Heart right ventricle (tissue), 16 donors: ENCODE results near the gene CAMLG. TPM values are rescaled to one million over a fixed set of nuclear protein-coding genes. Genes with fewer than 3 reads are reported as not detected.

Experiments used
- ATAC-seq, 8 donors: fragments of 200-7000 bp; cut with Tn5 transposase; one replicate each; pipeline ENCODE4 v1.9.1; 2020; ENCODE audit warnings: mild to moderate bottlenecking in 8 of 8, moderate library complexity in 8 of 8, moderate number of reproducible peaks in 1 of 8
- DNase-seq, 2 donors: peaks; one replicate each; pipeline ENCODE4 v3.0.0-alpha.2; 2020
- H3K27ac ChIP-seq, 10 donors: fragments of 200-600 bp; sonication (generic) in 2 of 10; one replicate each; pipeline versions ENCODE4 v1.5.0 to v1.8.0; 2020 to 2022; ENCODE audit warnings: mild to moderate bottlenecking in 3 of 10
- H3K27me3 ChIP-seq, 7 donors: fragments of 200-600 bp; one replicate each; pipeline ENCODE4 v1.8.0; 2021 to 2022; ENCODE audit warnings: mild to moderate bottlenecking in 2 of 7
- H3K36me3 ChIP-seq, 9 donors: fragments of 200-600 bp; sonication (generic) in 1 of 9; one replicate each; pipeline versions ENCODE4 v1.5.0 to v1.8.0; 2020 to 2022; ENCODE audit warnings: mild to moderate bottlenecking in 2 of 9
- H3K4me1 ChIP-seq, 9 donors: fragments of 200-600 bp; sonication (generic) in 1 of 9; one replicate each; pipeline versions ENCODE4 v1.5.0 to v1.8.0; 2020 to 2022; ENCODE audit warnings: mild to moderate bottlenecking in 4 of 9
- H3K4me3 ChIP-seq, 10 donors: fragments of 200-600 bp; sonication (generic) in 2 of 10; one replicate each; pipeline versions ENCODE4 v1.5.0 to v1.8.0; 2020 to 2022; ENCODE audit warnings: mild to moderate bottlenecking in 7 of 10, moderate library complexity in 2 of 10
- H3K9me3 ChIP-seq, 11 donors: fragments of 200-600 bp in 10 of 11; sonication (generic) in 2 of 11; one replicate each; pipeline versions ENCODE4 v1.5.0 to v1.8.0; 2013 to 2022; ENCODE audit warnings: mild to moderate bottlenecking in 2 of 11, control low read depth in 1 of 11, moderate library complexity in 1 of 11
- WGBS, 2 donors: extraction: QIAGEN DNeasy Blood & Tissue Kit; methylation state at CpG; one replicate each; pipeline ENCODE4 v1.1.7; 2013; ENCODE audit warnings: inconsistent platforms in 1 of 2; 5-methylcytosine and 5-hydroxymethylcytosine counted together
- intact Hi-C, 10 donors: fragments of 100-400 bp; cut with DNase I; formaldehyde crosslinking; loops; one replicate each; pipeline versions ENCODE4 v1.11.1 to v1.14.2; 2022
- polyA plus RNA-seq, 2 donors: library from polyadenylated mRNA; stranded (reverse); fragments of 200-250 nt; gene quantifications; one replicate each; pipeline ENCODE4 v1.2.3, GENCODE V29; 2013
- total RNA-seq, 10 donors: library from RNA; stranded (reverse); fragmentation: NEBNext Ultra II Directional in 3 of 10; extraction: Animal tissue kit (Norgen Biotek cat#: 25700) in 3 of 10; gene quantifications; one replicate each; pipeline versions ENCODE4 v1.2.1 to v1.2.4, GENCODE V29; 2021 to 2023
- TF ChIP-seq, protein P1 (sequence below), 9 donors: fragments of 200-600 bp; sonication (generic) in 2 of 9; IDR thresholded peaks; one replicate each; pipeline versions ENCODE4 v1.5.0 to v1.8.0; 2021 to 2022; ENCODE audit warnings: antibody characterized with exemption in 9 of 9, mild to moderate bottlenecking in 5 of 9, moderate library complexity in 1 of 9
- donor health status: Arrhythmogenic right ventricular cardiomyopathy.
- donor health status: ischemic (EF 13 %, LVEDD 7.1; RV severe dilation, severe dysfunction).
- donor health status: healthy with polysubstance abuse.
- donor health status: DM: no; HTN: yes; CAD: no.
- donor health status: DM: no; HTN: no; CAD: no.
- donor health status: ischemic (EF 25% LVEDD 6.9; RV normal size, moderate dysfunction).
- donor health status: ischemic (EF 25% LVEDD 5.7; RV mildly dilated, moderate dysfunction).
- donor health status: healthy.
- donor health status: DM: yes; HTN: yes; CAD: no.
- donor health status: Ischemic cardiomyopathy.
- donor health status: ischemic (EF 35%, LVEDD 5.7; RV mildly dilated, moderate dysfunction).
- donor health status: nonischemic (EF 11% LVEDD 7.7; RV severe dilation, severe dysfunction).
- donor health status: DM: yes; HTN: yes; CAD: no.
- donor health status: PGD.
- donor health status: ischemic (EF 29% LVEDD 5.4; RV normal size, mild dysfunction).
- donor health status: nonischemic (EF 23%, LVEDD 6.1; RV moderate dilation, normal function).

CAMLG gene
- total and polyA plus RNA-seq, 12 donors = 14.6 to 22.1 (median 19.1) TPM

GRCh38 chr5:134735243-134735642 is 3.1 kb upstream of the CAMLG start:
- intact Hi-C loops = loop anchor here in 4 of 10 donors (5.0 to 10.0 kb wide), 3 partner anchors 167 to 172 kb away; partner anchors contain the start of gene PCBD2 (in 3 of the 4)
- H3K9me3 ChIP-seq = no peaks in the 10 kb centered on the region

DNA sequence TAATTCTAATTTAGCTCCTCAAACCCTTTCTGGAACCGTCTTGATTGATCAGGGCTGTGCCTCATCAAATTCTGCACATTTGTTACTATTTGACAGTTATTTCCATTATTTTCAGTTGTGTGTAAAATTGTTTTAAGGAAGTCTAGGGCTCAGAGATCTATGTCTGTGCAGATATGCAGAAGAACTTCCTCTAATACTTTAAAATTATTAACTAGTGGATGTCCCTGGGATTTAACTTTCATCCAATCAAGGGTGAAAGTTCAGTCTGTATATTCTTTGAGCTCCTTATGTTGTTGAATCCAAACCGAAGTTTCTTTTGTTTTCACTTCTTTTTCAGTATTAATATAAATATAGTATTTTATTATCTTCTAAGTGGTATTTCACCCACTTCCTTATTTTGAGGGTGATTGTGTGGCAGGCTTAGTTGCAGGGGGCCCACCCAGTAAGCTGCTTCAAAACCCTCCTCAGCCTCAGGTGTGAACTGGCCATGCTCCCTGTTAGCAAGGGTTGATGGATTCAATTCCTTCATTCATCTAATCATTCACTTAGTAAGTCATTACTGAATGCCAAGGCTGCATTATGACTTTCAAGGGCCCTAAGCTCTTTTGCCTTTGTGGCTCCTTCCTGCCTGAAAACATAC is 2.1 kb upstream of the CAMLG start:
- Histone ChIP-seq H3K4me1 (peaks cover 0 to 38% (median 15%) of the 10 kb centered on the region in 9 donors), H3K9me3 (no peaks in the 10 kb centered on the region), H3K36me3 (peaks cover 0 to 7% (median 0%) of the 10 kb centered on the region in 9 donors), H3K27ac (peak overlapping the region in 1 of 10 donors; percentile 41), H3K4me3 (no peak overlapping the region), H3K27me3 (no peaks in the 10 kb centered on the region)
- DNase-seq (no peak), ATAC-seq (no peak)
- intact Hi-C loops = loop anchor here in 4 of 10 donors (5.0 to 10.0 kb wide), 3 partner anchors 166 to 171 kb away; partner anchors contain the start of gene PCBD2 (in 3 of the 4)
- WGBS, 2 donors = 71 to 73% methylated on average over 2 of the region's 2 CpGs
- TF ChIP-seq, protein P1, sequence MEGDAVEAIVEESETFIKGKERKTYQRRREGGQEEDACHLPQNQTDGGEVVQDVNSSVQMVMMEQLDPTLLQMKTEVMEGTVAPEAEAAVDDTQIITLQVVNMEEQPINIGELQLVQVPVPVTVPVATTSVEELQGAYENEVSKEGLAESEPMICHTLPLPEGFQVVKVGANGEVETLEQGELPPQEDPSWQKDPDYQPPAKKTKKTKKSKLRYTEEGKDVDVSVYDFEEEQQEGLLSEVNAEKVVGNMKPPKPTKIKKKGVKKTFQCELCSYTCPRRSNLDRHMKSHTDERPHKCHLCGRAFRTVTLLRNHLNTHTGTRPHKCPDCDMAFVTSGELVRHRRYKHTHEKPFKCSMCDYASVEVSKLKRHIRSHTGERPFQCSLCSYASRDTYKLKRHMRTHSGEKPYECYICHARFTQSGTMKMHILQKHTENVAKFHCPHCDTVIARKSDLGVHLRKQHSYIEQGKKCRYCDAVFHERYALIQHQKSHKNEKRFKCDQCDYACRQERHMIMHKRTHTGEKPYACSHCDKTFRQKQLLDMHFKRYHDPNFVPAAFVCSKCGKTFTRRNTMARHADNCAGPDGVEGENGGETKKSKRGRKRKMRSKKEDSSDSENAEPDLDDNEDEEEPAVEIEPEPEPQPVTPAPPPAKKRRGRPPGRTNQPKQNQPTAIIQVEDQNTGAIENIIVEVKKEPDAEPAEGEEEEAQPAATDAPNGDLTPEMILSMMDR (IDR thresholded peaks at IDR 0.05) = no peak

More at GRCh38 chr5:134735243-134735642, 3.1 kb upstream of the CAMLG start:
- no peaks in the 10 kb centered on the region for H3K27me3 ChIP-seq
- peaks cover 0 to 36% (median 13%) of the 10 kb centered on the region in 9 donors for H3K4me1 ChIP-seq
- TF ChIP-seq, protein P1 (IDR thresholded peaks at IDR 0.05) = no peak
- no peak overlapping the region for H3K27ac ChIP-seq
- DNase-seq (no peak), ATAC-seq (no peak)
- H3K36me3 ChIP-seq = no peaks in the 10 kb centered on the region
- WGBS, 2 donors = 82 to 83% methylated on average over 4 of the region's 4 CpGs
- H3K4me3 ChIP-seq = no peak overlapping the region

DNA sequence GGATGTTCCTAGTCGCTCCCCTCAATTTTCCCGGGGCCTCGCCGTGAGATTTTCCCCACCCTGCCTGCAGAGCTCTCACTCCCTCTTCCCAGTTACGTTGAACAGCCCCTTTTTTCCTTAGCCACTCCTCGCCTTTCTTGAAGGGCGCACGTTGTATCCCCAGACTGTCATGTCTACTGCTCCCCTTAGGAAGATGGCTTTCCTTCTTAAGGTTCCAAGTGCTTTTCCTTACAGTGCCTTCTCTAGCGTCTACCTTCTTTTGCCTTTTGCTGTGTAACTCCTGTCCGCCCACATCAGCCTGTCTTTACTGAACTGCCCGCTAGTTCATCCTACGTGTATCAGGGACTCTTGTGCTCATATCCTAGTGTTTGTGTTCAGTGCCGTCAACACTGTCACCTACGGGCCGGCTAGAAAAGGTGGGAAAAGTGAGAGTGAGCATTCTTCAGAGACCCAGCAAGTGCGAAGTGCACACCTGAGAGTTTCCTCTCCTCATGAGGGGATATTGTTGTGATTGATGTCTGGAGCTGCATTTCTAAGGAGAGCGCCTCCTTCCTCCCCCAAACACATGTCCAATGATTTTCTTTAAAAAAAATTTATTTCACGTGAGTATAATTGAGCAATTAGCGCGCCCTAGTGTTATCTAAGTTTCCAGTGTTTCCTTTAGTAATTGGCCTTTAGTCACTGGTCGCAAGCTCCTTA is 764 bp downstream of the CAMLG start:
- H3K27ac ChIP-seq = peak overlapping the region in 9 of 10 donors; percentile 88 to 96 (median 91)
- intact Hi-C loops = loop anchor here in 6 of 10 donors (1.0 to 10.0 kb wide), 6 partner anchors 20 to 168 kb away; partner anchors contain the start of genes PCBD2 (in 4 of the 6), C5orf24 (in 1 of the 6) and DDX46 (in 1 of the 6)
- DNase-seq (peak in 1 of 2 donors; percentile 19), ATAC-seq (peak in 5 of 8 donors; percentile 4 to 15 (median 12))
- peaks cover 0 to 34% (median 0%) of the 10 kb centered on the region in 9 donors for H3K36me3 ChIP-seq
- no peaks in the 10 kb centered on the region for H3K27me3 ChIP-seq
- no peaks in the 10 kb centered on the region for H3K9me3 ChIP-seq
- peak overlapping the region; percentile 64 to 95 (median 80) for H3K4me3 ChIP-seq
- peaks cover 0 to 38% (median 15%) of the 10 kb centered on the region in 9 donors for H3K4me1 ChIP-seq
- 6 to 8% methylated on average over 21 of the region's 21 CpGs for WGBS, 2 donors
- TF ChIP-seq, protein P1 (IDR thresholded peaks at IDR 0.05) = peak in 1 of 9 donors; percentile 9

DNA sequence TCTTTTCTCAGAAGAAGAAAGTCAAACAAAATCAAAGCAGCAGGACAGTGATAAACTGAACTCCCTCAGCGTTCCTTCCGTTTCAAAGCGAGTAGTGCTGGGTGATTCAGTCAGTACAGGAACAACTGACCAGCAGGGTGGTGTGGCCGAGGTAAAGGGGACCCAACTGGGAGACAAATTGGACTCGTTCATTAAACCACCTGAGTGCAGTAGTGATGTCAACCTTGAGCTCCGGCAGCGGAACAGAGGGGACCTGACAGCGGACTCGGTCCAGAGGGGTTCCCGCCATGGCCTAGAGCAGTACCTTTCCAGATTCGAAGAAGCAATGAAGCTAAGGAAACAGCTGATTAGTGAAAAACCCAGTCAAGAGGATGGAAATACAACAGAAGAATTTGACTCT is 2.7 kb downstream of the CAMLG start:
- Histone ChIP-seq H3K4me3 (no peak overlapping the region), H3K9me3 (no peaks in the 10 kb centered on the region), H3K36me3 (peaks cover 0 to 42% (median 0%) of the 10 kb centered on the region in 9 donors), H3K27ac (no peak overlapping the region), H3K4me1 (peaks cover 0 to 30% (median 15%) of the 10 kb centered on the region in 9 donors), H3K27me3 (no peaks in the 10 kb centered on the region)
- WGBS, 2 donors = 92 to 93% methylated on average over 11 of the region's 11 CpGs
- TF ChIP-seq, protein P1 (IDR thresholded peaks at IDR 0.05) = no peak
- ATAC-seq (no peak), DNase-seq (no peak)
- intact Hi-C loops = no loop called here
